ENCODE data around the gene ENOX1. TPM values are rescaled to one million over a fixed set of nuclear protein-coding genes. Genes with fewer than 3 reads are reported as not detected.

Gene ENOX1
- total and polyA plus RNA-seq, 9 of the 15 experiments (the other 6 are each of a cell fraction or from before 2014, with no cell fraction given) = not detected

DNA sequence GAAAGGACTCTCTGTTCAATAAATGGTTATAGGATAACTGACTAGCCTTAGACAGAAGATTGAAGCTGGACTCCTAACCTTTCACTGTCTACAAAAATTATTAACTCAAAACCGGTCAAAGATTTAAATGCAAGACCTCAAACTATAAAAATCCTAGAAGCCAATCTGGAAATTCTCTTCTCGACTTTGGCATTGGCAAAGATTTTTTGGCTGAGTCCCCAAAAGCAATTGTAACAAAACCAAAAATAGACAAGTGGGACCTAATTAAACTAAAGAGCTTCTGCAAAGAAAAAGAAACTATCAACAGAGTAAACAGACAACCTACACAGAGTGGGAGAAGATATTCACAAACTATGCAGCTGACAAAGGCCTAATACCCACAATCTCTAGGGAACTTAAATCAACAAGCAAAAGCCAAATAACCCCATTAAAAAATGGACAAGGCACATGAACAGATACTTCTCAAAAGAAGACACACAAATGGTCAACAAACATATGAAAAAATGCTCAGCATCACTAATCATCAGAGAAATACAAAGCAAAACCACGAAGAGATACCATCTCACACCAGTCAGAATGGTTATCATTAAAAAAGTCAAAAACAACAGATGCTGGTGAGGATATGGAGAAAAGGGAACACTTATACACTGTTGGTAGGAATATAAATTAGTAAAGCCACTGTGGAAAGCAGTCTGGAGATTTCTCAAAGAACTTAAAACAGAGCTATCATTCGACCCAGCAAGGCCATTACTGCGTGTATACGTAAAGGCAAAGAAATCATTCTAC lies 497.1 kb downstream of the ENOX1 start:
- Histone ChIP-seq H3K4me1 (replicated peaks in 1 of 2; ENCODE audit: control insufficient read depth in 2 of 2, insufficient read depth in 2 of 2, low read length in 2 of 2) (no peaks in the 10 kb centered on the region), H3K79me2 (ENCODE audit: control insufficient read depth, insufficient read depth, low read length) (no peaks in the 10 kb centered on the region), H3K4me3 (no peak overlapping the region), H3K9me3 (replicated peaks; ENCODE audit: control insufficient read depth, insufficient read depth, low read depth, low read length) (no peaks in the 10 kb centered on the region), H2AFZ (ENCODE audit: low read depth, low read length) (no peak overlapping the region), H3K27ac (ENCODE audit: extremely low read depth, low read depth, low read length) (no peak overlapping the region), H3K27me3 (ENCODE audit: control insufficient read depth in 2 of 2, insufficient read depth in 2 of 2, low read length in 2 of 2) (no peaks in the 10 kb centered on the region), H3K4me2 (ENCODE audit: insufficient read depth, low read length) (no peak overlapping the region), H3K36me3 (ENCODE audit: control insufficient read depth, insufficient read depth, low read length) (no peaks in the 10 kb centered on the region), H3K9me1 (ENCODE audit: control insufficient read depth, insufficient read depth, low read length) (no peaks in the 10 kb centered on the region), H3K9ac (ENCODE audit: insufficient read depth in 1 of 2, low read depth in 2 of 2, low read length in 2 of 2) (no peak overlapping the region), H4K20me1 (replicated peaks; ENCODE audit: control insufficient read depth, insufficient read depth, low read length) (no peaks in the 10 kb centered on the region)
- ChIA-PET CTCF (ENCODE audit: low intra/inter-chr PET ratio) (no interaction called here), POLR2A (no interaction called here)
- FAIRE-seq = peak; percentile 15
- no peak for DNase-seq (ENCODE audit: extremely low read depth in 1 of 4, low spot score in 3 of 4)
- in situ Hi-C loops (cut with MboI) (no loop called here), intact Hi-C loops (cut with micrococcal nuclease) (no loop called here)
- no TSS peak for BruUV-seq (replicated peaks)
- no peak for ATAC-seq
- 0% methylated on average over 6 of the region's 6 CpGs for WGBS (ENCODE audit: insufficient coverage, low coverage, missing lambda C conversion rate)
- TF ChIP-seq TFAM (CRISPR knock-in tag; conservative IDR thresholded peaks at IDR 0.05) = no peak
- no peak for TF ChIP-seq RFX5 (IDR thresholded peaks at IDR 0.05; ENCODE audit: low read depth, low read length)
- TF ChIP-seq TARDBP (IDR thresholded peaks at IDR 0.05) = no peak
- TF ChIP-seq U2AF1 (optimal IDR thresholded peaks at IDR 0.05; ENCODE audit: low read depth, low read length) = no peak
- TF ChIP-seq ZNF239 (CRISPR knock-in tag; IDR thresholded peaks at IDR 0.05) = no peak
- no peak for TF ChIP-seq ZNF717 (CRISPR knock-in tag; IDR thresholded peaks at IDR 0.05)
- no peak for TF ChIP-seq HDAC6 (IDR thresholded peaks at IDR 0.05; ENCODE audit: low read depth, low read length)
- TF ChIP-seq ZNF778 (CRISPR knock-in tag; IDR thresholded peaks at IDR 0.05) = no peak
- TF ChIP-seq ETV1 (tag; conservative IDR thresholded peaks at IDR 0.05; ENCODE audit: low read depth) = no peak
- TF ChIP-seq HMG20B (CRISPR knock-in tag; IDR thresholded peaks at IDR 0.05) = no peak
- no peak for TF ChIP-seq HMGN3 (IDR thresholded peaks at IDR 0.05; ENCODE audit: borderline replicate concordance, extremely low read depth, insufficient read length, low read depth, low read length)
- TF ChIP-seq POLR2A (conservative IDR thresholded peaks at IDR 0.05) = no peak
- TF ChIP-seq, protein P1, sequence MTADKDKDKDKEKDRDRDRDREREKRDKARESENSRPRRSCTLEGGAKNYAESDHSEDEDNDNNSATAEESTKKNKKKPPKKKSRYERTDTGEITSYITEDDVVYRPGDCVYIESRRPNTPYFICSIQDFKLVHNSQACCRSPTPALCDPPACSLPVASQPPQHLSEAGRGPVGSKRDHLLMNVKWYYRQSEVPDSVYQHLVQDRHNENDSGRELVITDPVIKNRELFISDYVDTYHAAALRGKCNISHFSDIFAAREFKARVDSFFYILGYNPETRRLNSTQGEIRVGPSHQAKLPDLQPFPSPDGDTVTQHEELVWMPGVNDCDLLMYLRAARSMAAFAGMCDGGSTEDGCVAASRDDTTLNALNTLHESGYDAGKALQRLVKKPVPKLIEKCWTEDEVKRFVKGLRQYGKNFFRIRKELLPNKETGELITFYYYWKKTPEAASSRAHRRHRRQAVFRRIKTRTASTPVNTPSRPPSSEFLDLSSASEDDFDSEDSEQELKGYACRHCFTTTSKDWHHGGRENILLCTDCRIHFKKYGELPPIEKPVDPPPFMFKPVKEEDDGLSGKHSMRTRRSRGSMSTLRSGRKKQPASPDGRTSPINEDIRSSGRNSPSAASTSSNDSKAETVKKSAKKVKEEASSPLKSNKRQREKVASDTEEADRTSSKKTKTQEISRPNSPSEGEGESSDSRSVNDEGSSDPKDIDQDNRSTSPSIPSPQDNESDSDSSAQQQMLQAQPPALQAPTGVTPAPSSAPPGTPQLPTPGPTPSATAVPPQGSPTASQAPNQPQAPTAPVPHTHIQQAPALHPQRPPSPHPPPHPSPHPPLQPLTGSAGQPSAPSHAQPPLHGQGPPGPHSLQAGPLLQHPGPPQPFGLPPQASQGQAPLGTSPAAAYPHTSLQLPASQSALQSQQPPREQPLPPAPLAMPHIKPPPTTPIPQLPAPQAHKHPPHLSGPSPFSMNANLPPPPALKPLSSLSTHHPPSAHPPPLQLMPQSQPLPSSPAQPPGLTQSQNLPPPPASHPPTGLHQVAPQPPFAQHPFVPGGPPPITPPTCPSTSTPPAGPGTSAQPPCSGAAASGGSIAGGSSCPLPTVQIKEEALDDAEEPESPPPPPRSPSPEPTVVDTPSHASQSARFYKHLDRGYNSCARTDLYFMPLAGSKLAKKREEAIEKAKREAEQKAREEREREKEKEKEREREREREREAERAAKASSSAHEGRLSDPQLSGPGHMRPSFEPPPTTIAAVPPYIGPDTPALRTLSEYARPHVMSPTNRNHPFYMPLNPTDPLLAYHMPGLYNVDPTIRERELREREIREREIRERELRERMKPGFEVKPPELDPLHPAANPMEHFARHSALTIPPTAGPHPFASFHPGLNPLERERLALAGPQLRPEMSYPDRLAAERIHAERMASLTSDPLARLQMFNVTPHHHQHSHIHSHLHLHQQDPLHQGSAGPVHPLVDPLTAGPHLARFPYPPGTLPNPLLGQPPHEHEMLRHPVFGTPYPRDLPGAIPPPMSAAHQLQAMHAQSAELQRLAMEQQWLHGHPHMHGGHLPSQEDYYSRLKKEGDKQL (CRISPR knock-in tag; IDR thresholded peaks at IDR 0.05; ENCODE audit: borderline replicate concordance) = no peak
